Caco-2 (cell line): ENCODE measurements around the gene C17orf113. TPM values are rescaled to one million over a fixed set of nuclear protein-coding genes. Genes with fewer than 3 reads are reported as not detected.

Experiments used
- BruUV-seq: library from RNA; stranded (reverse); fragments of 400-500 nt; replicated peaks from 2 replicates; lab custom pipeline; 2021; lab: Mats Ljungman, UMichigan
- CTCF ChIA-PET: fragments of 300-600 bp; sonication (Branson Sonifier 250); formaldehyde crosslinking; loops from one replicate; lab custom pipeline; 2022; ENCODE audit warnings: antibody characterized with exemption; lab: Charles Lee
- POLR2A ChIA-PET: fragments of 300-600 bp; sonication (Branson Sonifier 250); formaldehyde crosslinking; loops from one replicate; lab custom pipeline; 2022; ENCODE audit warnings: antibody characterized with exemption; lab: Charles Lee
- DNase-seq, 2 experiments: peaks; one replicate each; pipeline versions ENCODE4 v3.0.0 to v3.0.0-alpha.2; 2020 to 2022
- H3K27me3 ChIP-seq: replicated peaks from 2 replicates; pipeline ENCODE4 v1.6.0; 2011; ENCODE audit warnings: low read length; ENCODE audit not compliant: control insufficient read depth, insufficient read depth
- H3K36me3 ChIP-seq: 2 replicates; pipeline ENCODE4 v1.5.1; 2011; ENCODE audit warnings: low read length; ENCODE audit not compliant: control insufficient read depth, insufficient read depth
- H3K4me1 ChIP-seq: fragments of 250-450 bp; sonication (Bioruptor Pico); 2 replicates; pipeline ENCODE4 v1.5.1; 2020; ENCODE audit warnings: mild to moderate bottlenecking
- H3K4me3 ChIP-seq: 2 replicates; pipeline ENCODE4 v1.5.1; 2011; ENCODE audit warnings: low read depth, mild to moderate bottlenecking, control low read depth, low read length
- H3K9me3 ChIP-seq: fragments of 250-450 bp; sonication (Bioruptor Pico); 2 replicates; pipeline ENCODE4 v1.5.1; 2020; ENCODE audit warnings: mild to moderate bottlenecking, moderate library complexity
- H3K27ac Mint-ChIP-seq: one replicate; pipeline ENCODE4 v1.8.0; 2022; ENCODE audit warnings: mixed read lengths; ENCODE audit not compliant: unreplicated experiment
- H3K27me3 Mint-ChIP-seq: one replicate; pipeline ENCODE4 v1.8.0; 2022; ENCODE audit warnings: mixed read lengths; ENCODE audit not compliant: insufficient read depth, unreplicated experiment
- H3K36me3 Mint-ChIP-seq: one replicate; pipeline ENCODE4 v1.8.0; 2022; ENCODE audit warnings: mild to moderate bottlenecking, mixed read lengths; ENCODE audit not compliant: insufficient read depth, unreplicated experiment
- H3K4me1 Mint-ChIP-seq: one replicate; pipeline ENCODE4 v1.8.0; 2022; ENCODE audit warnings: low read depth, mixed read lengths; ENCODE audit not compliant: unreplicated experiment
- H3K4me3 Mint-ChIP-seq: one replicate; pipeline ENCODE4 v1.8.0; 2022; ENCODE audit warnings: mild to moderate bottlenecking, moderate library complexity, mixed read lengths; ENCODE audit not compliant: unreplicated experiment
- H3K9me3 Mint-ChIP-seq: one replicate; pipeline ENCODE4 v1.8.0; 2022; ENCODE audit warnings: mixed read lengths; ENCODE audit not compliant: unreplicated experiment
- CTCF ChIP-seq, 2 experiments: fragments of 200-600 bp in 1 of 2; IDR thresholded peaks; 1 replicate in 1 of 2; 2 replicates in 1 of 2; pipeline versions ENCODE4 v1.5.1 to v1.8.0; 2011 to 2022; ENCODE audit warnings: antibody characterized with exemption in 1 of 2, control low read depth in 1 of 2, inconsistent platforms in 1 of 2, low read depth in 1 of 2, low read length in 1 of 2, mild to moderate bottlenecking in 1 of 2, moderate library complexity in 1 of 2; ENCODE audit not compliant: insufficient read depth in 1 of 2, severe bottlenecking in 1 of 2, unreplicated experiment in 1 of 2
- intact Hi-C: fragments of 100-400 bp; cut with micrococcal nuclease; formaldehyde crosslinking; loops from one replicate; pipeline ENCODE4 v1.10.0; 2022; ENCODE audit not compliant: unreplicated experiment
- total RNA-seq: library from RNA; stranded (reverse); gene quantifications from 2 replicates; pipeline ENCODE4 v1.2.3, GENCODE V29; 2022

The C17orf113 gene
- total RNA-seq, 1 experiment from 2014 or later: 4.7 TPM

GRCh38 chr17:42088736-42089135 is 38.3 kb upstream of the C17orf113 start:
- Histone ChIP-seq H3K36me3 (no peaks in the 10 kb centered on the region), H3K4me1 (peaks cover 10% of the 10 kb centered on the region), H3K4me3 (no peak overlapping the region), H3K9me3 (no peaks in the 10 kb centered on the region), H3K27me3 (no peaks in the 10 kb centered on the region)
- no peak for TF ChIP-seq CTCF (IDR thresholded peaks at IDR 0.05; ENCODE audit: insufficient read depth in 1 of 2, low read depth in 1 of 2, low read length in 1 of 2, severe bottlenecking in 1 of 2, unreplicated experiment in 1 of 2)
- no TSS peak for BruUV-seq
- ChIA-PET POLR2A (no interaction called here), CTCF (interaction anchor here (1.0 kb wide), 1 partner anchor 32 kb away, joined by 3 read pairs; the partner anchor contains the start of gene KAT2A)
- Mint-ChIP-seq H3K27ac (no peak overlapping the region), H3K4me1 (peaks cover 7% of the 10 kb centered on the region), H3K36me3 (no peaks in the 10 kb centered on the region), H3K4me3 (no peak overlapping the region), H3K9me3 (no peaks in the 10 kb centered on the region), H3K27me3 (no peaks in the 10 kb centered on the region)
- intact Hi-C loops: no loop called here
- DNase-seq: no peak

GRCh38 chr17:42087736-42088705 is 37.6 kb upstream of the C17orf113 start:
- ChIA-PET CTCF (interaction anchor here (1.0 to 1.3 kb wide), 2 partner anchors 13 to 33 kb away, joined by 3 read pairs; partner anchors contain the start of gene KAT2A), POLR2A (no interaction called here)
- no peaks in the 10 kb centered on the region for H3K27me3 Mint-ChIP-seq
- Histone ChIP-seq H3K36me3 (no peaks in the 10 kb centered on the region), H3K9me3 (no peaks in the 10 kb centered on the region), H3K27me3 (no peaks in the 10 kb centered on the region), H3K4me1 (peaks cover 10% of the 10 kb centered on the region), H3K4me3 (no peak overlapping the region)
- H3K36me3 Mint-ChIP-seq: no peaks in the 10 kb centered on the region
- no peak overlapping the region for H3K4me3 Mint-ChIP-seq
- TF ChIP-seq CTCF (IDR thresholded peaks at IDR 0.05; ENCODE audit: insufficient read depth in 1 of 2, low read depth in 1 of 2, low read length in 1 of 2, severe bottlenecking in 1 of 2, unreplicated experiment in 1 of 2): no peak
- BruUV-seq: no TSS peak
- no peaks in the 10 kb centered on the region for H3K9me3 Mint-ChIP-seq
- DNase-seq: no peak
- peaks cover 7% of the 10 kb centered on the region for H3K4me1 Mint-ChIP-seq
- intact Hi-C loops: no loop called here
- H3K27ac Mint-ChIP-seq: no peak overlapping the region

GRCh38 chr17:42087042-42087701 is 36.8 kb upstream of the C17orf113 start:
- H3K9me3 Mint-ChIP-seq: no peaks in the 10 kb centered on the region
- no peaks in the 10 kb centered on the region for H3K9me3 ChIP-seq
- peak in 1 of 2 experiments; percentile 37 for DNase-seq
- H3K36me3 Mint-ChIP-seq: no peaks in the 10 kb centered on the region
- H3K4me3 Mint-ChIP-seq: no peak overlapping the region
- peaks cover 7% of the 10 kb centered on the region for H3K4me1 Mint-ChIP-seq
- ChIA-PET POLR2A (no interaction called here), CTCF (interaction anchor here (0.6 to 1.3 kb wide), 3 partner anchors 14 to 267 kb away, joined by 3 to 4 read pairs (median 3); no protein-coding TSS in a partner anchor)
- no peak overlapping the region for H3K4me3 ChIP-seq
- H3K27me3 ChIP-seq: no peaks in the 10 kb centered on the region
- H3K36me3 ChIP-seq: no peaks in the 10 kb centered on the region
- no peak for TF ChIP-seq CTCF (IDR thresholded peaks at IDR 0.05; ENCODE audit: insufficient read depth in 1 of 2, low read depth in 1 of 2, low read length in 1 of 2, severe bottlenecking in 1 of 2, unreplicated experiment in 1 of 2)
- peaks cover 10% of the 10 kb centered on the region for H3K4me1 ChIP-seq
- no peak overlapping the region for H3K27ac Mint-ChIP-seq
- intact Hi-C loops: no loop called here
- no TSS peak for BruUV-seq
- H3K27me3 Mint-ChIP-seq: no peaks in the 10 kb centered on the region
